GM23338 (cell line): ENCODE measurements around the gene CPM. TPM values are rescaled to one million over a fixed set of nuclear protein-coding genes. Genes with fewer than 3 reads are reported as not detected.

ENCODE experiments used
- ATAC-seq: fragments of 200-7000 bp; cut with Tn5 transposase; 3 replicates; pipeline ENCODE4 v1.9.1; 2020
- DNase-seq: peaks from one replicate; pipeline ENCODE4 v3.0.0-alpha.2; 2015; ENCODE audit warnings: low spot score
- H2AFZ ChIP-seq: fragments of 200-600 bp; sonication (generic); 2 replicates; pipeline ENCODE4 v1.8.0; 2016; ENCODE audit warnings: antibody characterized with exemption, mild to moderate bottlenecking, moderate library complexity
- H3F3A ChIP-seq: fragments of 200-600 bp; sonication (generic); replicated peaks from 2 replicates; pipeline ENCODE4 v1.8.0; 2017; ENCODE audit warnings: antibody characterized with exemption, mixed run types, low read depth
- H3K27ac ChIP-seq: fragments of 200-600 bp; sonication (generic); 2 replicates; pipeline ENCODE4 v1.6.1; 2016; ENCODE audit warnings: low read depth
- H3K27me3 ChIP-seq: fragments of 200-600 bp; sonication (generic); 2 replicates; pipeline ENCODE4 v1.8.0; 2016; ENCODE audit warnings: mild to moderate bottlenecking, mixed run types, moderate library complexity; ENCODE audit not compliant: insufficient read depth
- H3K36me3 ChIP-seq: fragments of 200-600 bp; sonication (generic); 2 replicates; pipeline ENCODE4 v1.8.0; 2016; ENCODE audit warnings: mild to moderate bottlenecking; ENCODE audit not compliant: insufficient read depth
- H3K4me1 ChIP-seq: fragments of 200-600 bp; sonication (generic); 2 replicates; pipeline ENCODE4 v1.8.0; 2016; ENCODE audit warnings: mild to moderate bottlenecking, moderate library complexity; ENCODE audit not compliant: insufficient read depth
- H3K4me2 ChIP-seq: fragments of 200-600 bp; sonication (generic); 2 replicates; pipeline ENCODE4 v1.7.1; 2017; ENCODE audit warnings: mixed run types
- H3K4me3 ChIP-seq: fragments of 200-600 bp; sonication (generic); 2 replicates; pipeline ENCODE4 v1.6.1; 2016; ENCODE audit warnings: mixed run types
- H3K79me2 ChIP-seq: fragments of 200-600 bp; sonication (generic); replicated peaks from 2 replicates; pipeline ENCODE4 v1.8.0; 2017; ENCODE audit warnings: mild to moderate bottlenecking; ENCODE audit not compliant: insufficient read depth
- H3K9me2 ChIP-seq: fragments of 200-600 bp; sonication (generic); 2 replicates; pipeline ENCODE4 v1.8.0; 2017; ENCODE audit not compliant: insufficient read depth
- H4K20me1 ChIP-seq: fragments of 200-600 bp; sonication (generic); replicated peaks from 2 replicates; pipeline ENCODE4 v1.8.0; 2017; ENCODE audit warnings: mild to moderate bottlenecking; ENCODE audit not compliant: insufficient read depth
- H3K27ac Mint-ChIP-seq: 2 replicates; pipeline ENCODE4 v1.8.0; 2020; ENCODE audit warnings: inconsistent platforms, mild to moderate bottlenecking, moderate library complexity, mixed read lengths
- H3K27me3 Mint-ChIP-seq: 3 replicates; pipeline ENCODE4 v1.8.0; 2022; ENCODE audit warnings: low read depth, mild to moderate bottlenecking, moderate library complexity, mixed read lengths, inconsistent platforms; ENCODE audit not compliant: insufficient read depth, poor library complexity
- H3K36me3 Mint-ChIP-seq: 3 replicates; pipeline ENCODE4 v1.8.0; 2021; ENCODE audit warnings: low read depth, mild to moderate bottlenecking, inconsistent platforms, moderate library complexity, mixed read lengths
- H3K4me1 Mint-ChIP-seq: 3 replicates; pipeline ENCODE4 v1.8.0; 2020; ENCODE audit warnings: mild to moderate bottlenecking, inconsistent platforms, mixed read lengths
- H3K4me3 Mint-ChIP-seq: 3 replicates; pipeline ENCODE4 v1.8.0; 2021; ENCODE audit warnings: moderate library complexity, mild to moderate bottlenecking, inconsistent platforms, mixed read lengths
- H3K9me3 Mint-ChIP-seq: 3 replicates; pipeline ENCODE4 v1.8.0; 2020; ENCODE audit warnings: moderate library complexity, mild to moderate bottlenecking, inconsistent platforms, mixed read lengths
- CREB1 ChIP-seq: fragments of 250-450 bp; sonication (Bioruptor Pico); IDR thresholded peaks from 2 replicates; pipeline ENCODE4 v1.5.0; 2020; ENCODE audit warnings: low read depth, mild to moderate bottlenecking, moderate library complexity
- EZH2phosphoT487 ChIP-seq: fragments of 200-600 bp; sonication (generic); IDR thresholded peaks from one replicate; pipeline ENCODE4 v1.8.1; 2018; ENCODE audit warnings: antibody characterized with exemption; ENCODE audit not compliant: unreplicated experiment
- NANOG ChIP-seq: IDR thresholded peaks from 2 replicates; pipeline ENCODE4 v1.6.1; 2016; ENCODE audit warnings: antibody characterized with exemption, borderline replicate concordance
- STAT1 ChIP-seq: IDR thresholded peaks from one replicate; pipeline ENCODE4 v1.6.1; 2016; ENCODE audit warnings: antibody characterized with exemption; ENCODE audit not compliant: unreplicated experiment
- ZNF114 ChIP-seq: fragments of 250-450 bp; sonication (Bioruptor Pico); IDR thresholded peaks from 2 replicates; pipeline ENCODE4 v1.5.0; 2020; ENCODE audit warnings: mild to moderate bottlenecking, moderate library complexity
- ZNF331 ChIP-seq: fragments of 250-450 bp; sonication (Bioruptor Pico); IDR thresholded peaks from 2 replicates; pipeline ENCODE4 v1.5.0; 2020; ENCODE audit warnings: low read depth, mild to moderate bottlenecking, moderate library complexity
- polyA plus RNA-seq: library from polyadenylated mRNA; unstranded; fragments of >200 nt; fragmentation: Nextera tagmentation; extraction: Ambion mirVana; gene quantifications from 2 replicates; pipeline ENCODE4 v1.2.1, GENCODE V29; 2016
- total RNA-seq: library from RNA; depleted of rRNA; stranded (reverse); fragments of >200 nt; shearing (Covaris generic); gene quantifications from 2 replicates; pipeline ENCODE4 v1.2.3, GENCODE V29; 2014
- TF ChIP-seq, protein P1 (sequence below): fragments of 250-450 bp; sonication (Bioruptor Pico); IDR thresholded peaks from 2 replicates; pipeline ENCODE4 v1.5.0; 2020; ENCODE audit warnings: mild to moderate bottlenecking, moderate library complexity
- TF ChIP-seq, protein P2 (sequence below): IDR thresholded peaks from one replicate; pipeline ENCODE4 v1.6.1; 2018; ENCODE audit warnings: antibody characterized with exemption; ENCODE audit not compliant: unreplicated experiment
- TF ChIP-seq, protein P3 (sequence below): IDR thresholded peaks from 2 replicates; pipeline ENCODE4 v1.6.1; 2016; ENCODE audit warnings: antibody characterized with exemption
- TF ChIP-seq, protein P4 (sequence below), 2 experiments: fragments of 200-600 bp in 1 of 2; sonication (generic) in 1 of 2; conservative IDR thresholded peaks; 2 replicates each; pipeline versions ENCODE4 v1.5.1 to v1.6.1; 2016 to 2017; ENCODE audit warnings: antibody characterized with exemption in 2 of 2, low read depth in 2 of 2, mild to moderate bottlenecking in 2 of 2, moderate library complexity in 1 of 2

Gene CPM
- total and polyA plus RNA-seq, 2 experiments from 2014 or later, result 0.37 to 5.8 TPM

DNA sequence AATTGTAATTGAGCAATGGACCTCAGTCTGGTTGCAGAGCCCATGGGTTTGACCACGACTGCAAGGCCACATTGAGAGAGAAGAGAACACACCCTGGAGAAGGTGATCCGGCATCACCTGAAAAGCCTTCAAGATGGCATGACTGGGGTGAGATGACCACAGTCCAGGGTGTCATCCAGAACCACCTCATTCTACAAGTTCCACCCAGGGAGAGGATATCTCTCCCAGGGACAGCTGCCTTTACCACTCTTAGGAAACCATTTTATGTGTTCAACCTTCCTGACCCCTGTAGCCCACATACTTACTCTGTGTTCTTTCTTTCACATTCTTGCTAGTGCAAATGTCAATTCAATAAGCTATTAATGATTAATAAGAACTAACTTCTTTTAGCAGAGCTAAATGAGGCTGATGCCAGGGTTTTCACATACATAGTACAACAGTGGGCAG is 43.4 kb upstream of the CPM start:
- no peak for DNase-seq
- Histone ChIP-seq H4K20me1 (no peaks in the 10 kb centered on the region), H3K27ac (no peak overlapping the region), H3K36me3 (no peaks in the 10 kb centered on the region), H3K79me2 (no peaks in the 10 kb centered on the region), H3K4me1 (peaks cover 13% of the 10 kb centered on the region), H2AFZ (no peak overlapping the region), H3K9me2 (no peaks in the 10 kb centered on the region), H3F3A (no peaks in the 10 kb centered on the region), H3K27me3 (no peaks in the 10 kb centered on the region), H3K4me3 (no peak overlapping the region), H3K4me2 (no peak overlapping the region)
- Mint-ChIP-seq H3K4me3 (no peak overlapping the region), H3K36me3 (no peaks in the 10 kb centered on the region), H3K4me1 (peaks cover 12% of the 10 kb centered on the region), H3K9me3 (no peaks in the 10 kb centered on the region; the same call in 2 of the 3 replicates), H3K27ac (no peak overlapping the region), H3K27me3 (no peaks in the 10 kb centered on the region)
- ATAC-seq, result no peak
- TF ChIP-seq, protein P1, sequence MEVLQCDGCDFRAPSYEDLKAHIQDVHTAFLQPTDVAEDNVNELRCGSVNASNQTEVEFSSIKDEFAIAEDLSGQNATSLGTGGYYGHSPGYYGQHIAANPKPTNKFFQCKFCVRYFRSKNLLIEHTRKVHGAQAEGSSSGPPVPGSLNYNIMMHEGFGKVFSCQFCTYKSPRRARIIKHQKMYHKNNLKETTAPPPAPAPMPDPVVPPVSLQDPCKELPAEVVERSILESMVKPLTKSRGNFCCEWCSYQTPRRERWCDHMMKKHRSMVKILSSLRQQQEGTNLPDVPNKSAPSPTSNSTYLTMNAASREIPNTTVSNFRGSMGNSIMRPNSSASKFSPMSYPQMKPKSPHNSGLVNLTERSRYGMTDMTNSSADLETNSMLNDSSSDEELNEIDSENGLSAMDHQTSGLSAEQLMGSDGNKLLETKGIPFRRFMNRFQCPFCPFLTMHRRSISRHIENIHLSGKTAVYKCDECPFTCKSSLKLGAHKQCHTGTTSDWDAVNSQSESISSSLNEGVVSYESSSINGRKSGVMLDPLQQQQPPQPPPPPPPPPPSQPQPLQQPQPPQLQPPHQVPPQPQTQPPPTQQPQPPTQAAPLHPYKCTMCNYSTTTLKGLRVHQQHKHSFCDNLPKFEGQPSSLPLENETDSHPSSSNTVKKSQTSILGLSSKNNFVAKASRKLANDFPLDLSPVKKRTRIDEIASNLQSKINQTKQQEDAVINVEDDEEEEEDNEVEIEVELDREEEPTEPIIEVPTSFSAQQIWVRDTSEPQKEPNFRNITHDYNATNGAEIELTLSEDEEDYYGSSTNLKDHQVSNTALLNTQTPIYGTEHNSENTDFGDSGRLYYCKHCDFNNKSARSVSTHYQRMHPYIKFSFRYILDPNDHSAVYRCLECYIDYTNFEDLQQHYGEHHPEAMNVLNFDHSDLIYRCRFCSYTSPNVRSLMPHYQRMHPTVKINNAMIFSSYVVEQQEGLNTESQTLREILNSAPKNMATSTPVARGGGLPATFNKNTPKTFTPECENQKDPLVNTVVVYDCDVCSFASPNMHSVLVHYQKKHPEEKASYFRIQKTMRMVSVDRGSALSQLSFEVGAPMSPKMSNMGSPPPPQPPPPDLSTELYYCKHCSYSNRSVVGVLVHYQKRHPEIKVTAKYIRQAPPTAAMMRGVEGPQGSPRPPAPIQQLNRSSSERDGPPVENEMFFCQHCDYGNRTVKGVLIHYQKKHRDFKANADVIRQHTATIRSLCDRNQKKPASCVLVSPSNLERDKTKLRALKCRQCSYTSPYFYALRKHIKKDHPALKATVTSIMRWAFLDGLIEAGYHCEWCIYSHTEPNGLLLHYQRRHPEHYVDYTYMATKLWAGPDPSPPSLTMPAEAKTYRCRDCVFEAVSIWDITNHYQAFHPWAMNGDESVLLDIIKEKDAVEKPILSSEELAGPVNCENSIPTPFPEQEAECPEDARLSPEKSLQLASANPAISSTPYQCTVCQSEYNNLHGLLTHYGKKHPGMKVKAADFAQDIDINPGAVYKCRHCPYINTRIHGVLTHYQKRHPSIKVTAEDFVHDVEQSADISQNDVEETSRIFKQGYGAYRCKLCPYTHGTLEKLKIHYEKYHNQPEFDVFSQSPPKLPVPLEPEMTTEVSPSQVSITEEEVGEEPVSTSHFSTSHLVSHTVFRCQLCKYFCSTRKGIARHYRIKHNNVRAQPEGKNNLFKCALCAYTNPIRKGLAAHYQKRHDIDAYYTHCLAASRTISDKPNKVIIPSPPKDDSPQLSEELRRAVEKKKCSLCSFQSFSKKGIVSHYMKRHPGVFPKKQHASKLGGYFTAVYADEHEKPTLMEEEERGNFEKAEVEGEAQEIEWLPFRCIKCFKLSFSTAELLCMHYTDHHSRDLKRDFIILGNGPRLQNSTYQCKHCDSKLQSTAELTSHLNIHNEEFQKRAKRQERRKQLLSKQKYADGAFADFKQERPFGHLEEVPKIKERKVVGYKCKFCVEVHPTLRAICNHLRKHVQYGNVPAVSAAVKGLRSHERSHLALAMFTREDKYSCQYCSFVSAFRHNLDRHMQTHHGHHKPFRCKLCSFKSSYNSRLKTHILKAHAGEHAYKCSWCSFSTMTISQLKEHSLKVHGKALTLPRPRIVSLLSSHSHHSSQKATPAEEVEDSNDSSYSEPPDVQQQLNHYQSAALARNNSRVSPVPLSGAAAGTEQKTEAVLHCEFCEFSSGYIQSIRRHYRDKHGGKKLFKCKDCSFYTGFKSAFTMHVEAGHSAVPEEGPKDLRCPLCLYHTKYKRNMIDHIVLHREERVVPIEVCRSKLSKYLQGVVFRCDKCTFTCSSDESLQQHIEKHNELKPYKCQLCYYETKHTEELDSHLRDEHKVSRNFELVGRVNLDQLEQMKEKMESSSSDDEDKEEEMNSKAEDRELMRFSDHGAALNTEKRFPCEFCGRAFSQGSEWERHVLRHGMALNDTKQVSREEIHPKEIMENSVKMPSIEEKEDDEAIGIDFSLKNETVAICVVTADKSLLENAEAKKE (CRISPR knock-in tag), result no peak
- no peak for TF ChIP-seq EZH2phosphoT487
- no peak for TF ChIP-seq CREB1 (CRISPR knock-in tag)
- no peak for TF ChIP-seq STAT1
- TF ChIP-seq ZNF331 (CRISPR knock-in tag), result no peak
- TF ChIP-seq NANOG, result no peak
- TF ChIP-seq, protein P2, sequence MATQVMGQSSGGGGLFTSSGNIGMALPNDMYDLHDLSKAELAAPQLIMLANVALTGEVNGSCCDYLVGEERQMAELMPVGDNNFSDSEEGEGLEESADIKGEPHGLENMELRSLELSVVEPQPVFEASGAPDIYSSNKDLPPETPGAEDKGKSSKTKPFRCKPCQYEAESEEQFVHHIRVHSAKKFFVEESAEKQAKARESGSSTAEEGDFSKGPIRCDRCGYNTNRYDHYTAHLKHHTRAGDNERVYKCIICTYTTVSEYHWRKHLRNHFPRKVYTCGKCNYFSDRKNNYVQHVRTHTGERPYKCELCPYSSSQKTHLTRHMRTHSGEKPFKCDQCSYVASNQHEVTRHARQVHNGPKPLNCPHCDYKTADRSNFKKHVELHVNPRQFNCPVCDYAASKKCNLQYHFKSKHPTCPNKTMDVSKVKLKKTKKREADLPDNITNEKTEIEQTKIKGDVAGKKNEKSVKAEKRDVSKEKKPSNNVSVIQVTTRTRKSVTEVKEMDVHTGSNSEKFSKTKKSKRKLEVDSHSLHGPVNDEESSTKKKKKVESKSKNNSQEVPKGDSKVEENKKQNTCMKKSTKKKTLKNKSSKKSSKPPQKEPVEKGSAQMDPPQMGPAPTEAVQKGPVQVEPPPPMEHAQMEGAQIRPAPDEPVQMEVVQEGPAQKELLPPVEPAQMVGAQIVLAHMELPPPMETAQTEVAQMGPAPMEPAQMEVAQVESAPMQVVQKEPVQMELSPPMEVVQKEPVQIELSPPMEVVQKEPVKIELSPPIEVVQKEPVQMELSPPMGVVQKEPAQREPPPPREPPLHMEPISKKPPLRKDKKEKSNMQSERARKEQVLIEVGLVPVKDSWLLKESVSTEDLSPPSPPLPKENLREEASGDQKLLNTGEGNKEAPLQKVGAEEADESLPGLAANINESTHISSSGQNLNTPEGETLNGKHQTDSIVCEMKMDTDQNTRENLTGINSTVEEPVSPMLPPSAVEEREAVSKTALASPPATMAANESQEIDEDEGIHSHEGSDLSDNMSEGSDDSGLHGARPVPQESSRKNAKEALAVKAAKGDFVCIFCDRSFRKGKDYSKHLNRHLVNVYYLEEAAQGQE, result no peak
- no peak for TF ChIP-seq ZNF114 (CRISPR knock-in tag)
- TF ChIP-seq, protein P3, sequence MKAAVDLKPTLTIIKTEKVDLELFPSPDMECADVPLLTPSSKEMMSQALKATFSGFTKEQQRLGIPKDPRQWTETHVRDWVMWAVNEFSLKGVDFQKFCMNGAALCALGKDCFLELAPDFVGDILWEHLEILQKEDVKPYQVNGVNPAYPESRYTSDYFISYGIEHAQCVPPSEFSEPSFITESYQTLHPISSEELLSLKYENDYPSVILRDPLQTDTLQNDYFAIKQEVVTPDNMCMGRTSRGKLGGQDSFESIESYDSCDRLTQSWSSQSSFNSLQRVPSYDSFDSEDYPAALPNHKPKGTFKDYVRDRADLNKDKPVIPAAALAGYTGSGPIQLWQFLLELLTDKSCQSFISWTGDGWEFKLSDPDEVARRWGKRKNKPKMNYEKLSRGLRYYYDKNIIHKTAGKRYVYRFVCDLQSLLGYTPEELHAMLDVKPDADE, result no peak
- TF ChIP-seq, protein P4, sequence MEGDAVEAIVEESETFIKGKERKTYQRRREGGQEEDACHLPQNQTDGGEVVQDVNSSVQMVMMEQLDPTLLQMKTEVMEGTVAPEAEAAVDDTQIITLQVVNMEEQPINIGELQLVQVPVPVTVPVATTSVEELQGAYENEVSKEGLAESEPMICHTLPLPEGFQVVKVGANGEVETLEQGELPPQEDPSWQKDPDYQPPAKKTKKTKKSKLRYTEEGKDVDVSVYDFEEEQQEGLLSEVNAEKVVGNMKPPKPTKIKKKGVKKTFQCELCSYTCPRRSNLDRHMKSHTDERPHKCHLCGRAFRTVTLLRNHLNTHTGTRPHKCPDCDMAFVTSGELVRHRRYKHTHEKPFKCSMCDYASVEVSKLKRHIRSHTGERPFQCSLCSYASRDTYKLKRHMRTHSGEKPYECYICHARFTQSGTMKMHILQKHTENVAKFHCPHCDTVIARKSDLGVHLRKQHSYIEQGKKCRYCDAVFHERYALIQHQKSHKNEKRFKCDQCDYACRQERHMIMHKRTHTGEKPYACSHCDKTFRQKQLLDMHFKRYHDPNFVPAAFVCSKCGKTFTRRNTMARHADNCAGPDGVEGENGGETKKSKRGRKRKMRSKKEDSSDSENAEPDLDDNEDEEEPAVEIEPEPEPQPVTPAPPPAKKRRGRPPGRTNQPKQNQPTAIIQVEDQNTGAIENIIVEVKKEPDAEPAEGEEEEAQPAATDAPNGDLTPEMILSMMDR (conservative IDR thresholded peaks at IDR 0.05; ENCODE audit: low read depth in 2 of 2), result no peak
